ENCODE data around the gene CCDC61. TPM values are rescaled to one million over a fixed set of nuclear protein-coding genes. Genes with fewer than 3 reads are reported as not detected.
A peak's percentile ranks its signal among the peaks of the same experiment; 100 is the strongest.

CCDC61 gene
- total and polyA plus RNA-seq, 4 donors, result 7.8 to 21.0 (median 11.0) TPM

- ATAC-seq (ENCODE audit: insufficient read depth, low FRiP score) (no peak), DNase-seq (no peak)
- Histone ChIP-seq H3K27ac (ENCODE audit: low read depth in 1 of 2, low read length in 1 of 2) (no peak overlapping the region), H3K9ac (ENCODE audit: insufficient read depth in 1 of 2, low read length in 2 of 2) (no peak overlapping the region), H3K9me3 (ENCODE audit: control insufficient read depth in 4 of 4, insufficient read depth in 3 of 4, low read length in 3 of 4) (peaks cover 0 to 3% (median 0%) of the 10 kb centered on the region in 4 donors), H3K4me3 (no peak overlapping the region), H3K4me1 (ENCODE audit: control insufficient read depth in 5 of 5, insufficient read depth in 5 of 5, low read length in 5 of 5) (no peaks in the 10 kb centered on the region), H3K36me3 (ENCODE audit: control insufficient read depth in 4 of 4, insufficient read depth in 4 of 4, low read length in 4 of 4) (no peaks in the 10 kb centered on the region), H3K27me3 (ENCODE audit: control insufficient read depth in 3 of 3, insufficient read depth in 3 of 3, low read length in 2 of 3) (peaks cover 3 to 7% (median 3%) of the 10 kb centered on the region in 3 donors)
- no peak for TF ChIP-seq CTCF (IDR thresholded peaks at IDR 0.05; ENCODE audit: control extremely low read depth, extremely low read depth)
- WGBS, 2 donors, result 81 to 92% methylated on average over 1 of the region's 1 CpG
Measured at GRCh38 chr19:46066471-46066870, 71.2 kb downstream of the CCDC61 start.

GRCh38 chr19:46067691-46068090 is 72.4 kb downstream of the CCDC61 start:
- TF ChIP-seq CTCF (IDR thresholded peaks at IDR 0.05; ENCODE audit: control extremely low read depth, extremely low read depth), result no peak
- ATAC-seq (ENCODE audit: insufficient read depth, low FRiP score), result no peak
- Histone ChIP-seq H3K27me3 (ENCODE audit: control insufficient read depth in 3 of 3, insufficient read depth in 3 of 3, low read length in 2 of 3) (peaks cover 3 to 7% (median 6%) of the 10 kb centered on the region in 3 donors), H3K9me3 (ENCODE audit: control insufficient read depth in 4 of 4, insufficient read depth in 3 of 4, low read length in 3 of 4) (peaks cover 0 to 3% (median 0%) of the 10 kb centered on the region in 4 donors), H3K4me3 (no peak overlapping the region), H3K27ac (ENCODE audit: low read depth in 1 of 2, low read length in 1 of 2) (no peak overlapping the region), H3K4me1 (ENCODE audit: control insufficient read depth in 5 of 5, insufficient read depth in 5 of 5, low read length in 5 of 5) (no peaks in the 10 kb centered on the region), H3K36me3 (ENCODE audit: control insufficient read depth in 4 of 4, insufficient read depth in 4 of 4, low read length in 4 of 4) (no peaks in the 10 kb centered on the region), H3K9ac (ENCODE audit: insufficient read depth in 1 of 2, low read length in 2 of 2) (no peak overlapping the region)
- WGBS, 2 donors, result 84 to 93% methylated on average over 1 of the region's 1 CpG
- no peak for DNase-seq

Small RNA genes lying within 50 kb of the gene (small RNA-seq; reads per million reads assigned to genes)
- gene MIR769 (ENCODE audit: low replicate concordance), result 128 reads per million, percentile 98 among the genes with 10 or more reads in this experiment

Other genes starting within 250 kb of the CCDC61 start
- gene SIX5, start 226.2 kb upstream of the CCDC61 start, total RNA-seq, result 10 to 100 TPM; 13.5 to 17.4 TPM
- gene SIX5, start 226.2 kb upstream of the CCDC61 start, polyA plus RNA-seq, result 10 to 100 TPM; 11.7 to 12.7 TPM
- gene DMPK, start 213.0 kb upstream of the CCDC61 start, total RNA-seq, result 10 to 100 TPM; 32.4 to 70.4 TPM
- 10 to 100 TPM; 35.0 to 45.7 TPM for gene DMPK, start 213.0 kb upstream of the CCDC61 start, polyA plus RNA-seq
- gene DMWD, start 202.6 kb upstream of the CCDC61 start, total RNA-seq, result 10 to 100 TPM; 25.4 to 58.2 TPM
- 10 to 100 TPM; 21.2 to 28.3 TPM for gene DMWD, start 202.6 kb upstream of the CCDC61 start, polyA plus RNA-seq
- gene RSPH6A, start 180.2 kb upstream of the CCDC61 start, total RNA-seq, result under 1 TPM in 1 of 2 donors, not detected in 1; 0.34 TPM
- under 1 TPM in 1 of 2 donors, not detected in 1; 0.06 TPM for gene RSPH6A, start 180.2 kb upstream of the CCDC61 start, polyA plus RNA-seq
- gene SYMPK, start 132.3 kb upstream of the CCDC61 start, total RNA-seq, result 10 to 100 TPM; 47.5 to 82.1 TPM
- 100 to 1,000 TPM in 1 of 2 donors, 10 to 100 TPM in 1; 40.3 to 125 TPM for gene SYMPK, start 132.3 kb upstream of the CCDC61 start, polyA plus RNA-seq
- gene FOXA3, start 131.1 kb upstream of the CCDC61 start, total RNA-seq, result under 1 TPM; 0.43 to 0.49 TPM
- under 1 TPM; 0.53 to 0.68 TPM for gene FOXA3, start 131.1 kb upstream of the CCDC61 start, polyA plus RNA-seq
- 10 to 100 TPM; 21.8 to 24.3 TPM for gene IRF2BP1, start 109.3 kb upstream of the CCDC61 start, total RNA-seq
- 10 to 100 TPM; 10.9 to 16.5 TPM for gene IRF2BP1, start 109.3 kb upstream of the CCDC61 start, polyA plus RNA-seq
- gene MYPOP, start 92.9 kb upstream of the CCDC61 start, total RNA-seq, result 1 to 10 TPM; 2.9 to 6.7 TPM
- 1 to 10 TPM; 3.8 to 5.3 TPM for gene MYPOP, start 92.9 kb upstream of the CCDC61 start, polyA plus RNA-seq
- gene NANOS2, start 80.7 kb upstream of the CCDC61 start, total RNA-seq, result not detected
- not detected for gene NANOS2, start 80.7 kb upstream of the CCDC61 start, polyA plus RNA-seq
- gene NOVA2, start 21.6 kb upstream of the CCDC61 start, total RNA-seq, result 10 to 100 TPM in 1 of 2 donors, 1 to 10 TPM in 1; 2.9 to 11.6 TPM
- 1 to 10 TPM; 2.3 to 6.7 TPM for gene NOVA2, start 21.6 kb upstream of the CCDC61 start, polyA plus RNA-seq
- gene PGLYRP1, start 27.6 kb downstream of the CCDC61 start, total RNA-seq, result 1 to 10 TPM; 1.1 to 1.3 TPM
- 10 to 100 TPM in 1 of 2 donors, 1 to 10 TPM in 1; 1.0 to 21.7 TPM for gene PGLYRP1, start 27.6 kb downstream of the CCDC61 start, polyA plus RNA-seq
- not detected for gene IGFL4, start 45.5 kb downstream of the CCDC61 start, total RNA-seq
- gene IGFL4, start 45.5 kb downstream of the CCDC61 start, polyA plus RNA-seq, result not detected
- gene IGFL3, start 129.2 kb downstream of the CCDC61 start, total RNA-seq, result not detected
- not detected for gene IGFL3, start 129.2 kb downstream of the CCDC61 start, polyA plus RNA-seq
- not detected for gene IGFL2, start 152.8 kb downstream of the CCDC61 start, total RNA-seq
- gene IGFL2, start 152.8 kb downstream of the CCDC61 start, polyA plus RNA-seq, result not detected
- not detected for gene IGFL1, start 234.3 kb downstream of the CCDC61 start, total RNA-seq
- gene IGFL1, start 234.3 kb downstream of the CCDC61 start, polyA plus RNA-seq, result not detected

Data from lung (tissue), 13 donors.